ENCODE data around the gene LPIN1.

The LPIN1 gene

DNA sequence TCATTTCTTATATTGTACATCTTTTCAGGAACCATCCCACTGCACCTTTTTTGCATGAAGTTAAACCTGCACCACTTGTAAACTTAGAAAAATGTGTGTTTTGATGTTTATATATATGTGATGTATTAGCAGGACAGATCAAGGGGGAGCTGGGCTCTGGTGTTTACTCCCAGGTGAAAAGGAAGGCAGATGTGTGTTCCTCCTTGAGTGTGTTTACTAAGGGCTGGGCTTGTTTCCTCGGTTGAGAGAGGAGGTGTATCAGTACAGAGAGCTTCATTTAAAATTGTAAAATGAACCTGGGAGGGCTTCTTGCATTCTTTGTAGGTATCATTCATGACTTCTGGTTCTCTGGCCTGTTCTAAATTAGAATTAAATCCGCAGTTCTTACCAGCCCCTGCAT lies 14.8 kb downstream of the LPIN1 start:
- in situ Hi-C loops (cut with MboI; ENCODE audit: low sequenced_read_pairs) = no loop called here

DNA sequence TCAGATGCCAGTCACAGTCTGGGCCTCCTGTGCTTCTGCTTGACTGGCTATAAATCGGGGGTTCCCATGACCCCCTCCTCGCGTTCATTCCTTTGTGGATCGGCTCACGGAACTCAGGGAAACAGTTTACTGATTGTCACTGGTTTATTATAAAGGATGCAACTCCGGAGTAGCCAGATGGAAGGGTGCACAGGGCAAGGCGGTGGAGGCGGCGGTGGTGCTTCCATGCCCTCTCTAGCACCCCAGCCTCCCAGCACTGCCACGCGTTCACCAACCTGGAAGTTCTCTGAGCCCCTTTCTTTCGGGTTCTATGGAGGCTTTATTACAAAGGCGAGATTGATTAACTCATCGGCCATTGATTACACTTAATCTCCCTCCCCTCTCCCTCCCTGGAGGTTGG lies 15.6 kb downstream of the LPIN1 start:
- in situ Hi-C loops (cut with MboI; ENCODE audit: low sequenced_read_pairs) = no loop called here

DNA sequence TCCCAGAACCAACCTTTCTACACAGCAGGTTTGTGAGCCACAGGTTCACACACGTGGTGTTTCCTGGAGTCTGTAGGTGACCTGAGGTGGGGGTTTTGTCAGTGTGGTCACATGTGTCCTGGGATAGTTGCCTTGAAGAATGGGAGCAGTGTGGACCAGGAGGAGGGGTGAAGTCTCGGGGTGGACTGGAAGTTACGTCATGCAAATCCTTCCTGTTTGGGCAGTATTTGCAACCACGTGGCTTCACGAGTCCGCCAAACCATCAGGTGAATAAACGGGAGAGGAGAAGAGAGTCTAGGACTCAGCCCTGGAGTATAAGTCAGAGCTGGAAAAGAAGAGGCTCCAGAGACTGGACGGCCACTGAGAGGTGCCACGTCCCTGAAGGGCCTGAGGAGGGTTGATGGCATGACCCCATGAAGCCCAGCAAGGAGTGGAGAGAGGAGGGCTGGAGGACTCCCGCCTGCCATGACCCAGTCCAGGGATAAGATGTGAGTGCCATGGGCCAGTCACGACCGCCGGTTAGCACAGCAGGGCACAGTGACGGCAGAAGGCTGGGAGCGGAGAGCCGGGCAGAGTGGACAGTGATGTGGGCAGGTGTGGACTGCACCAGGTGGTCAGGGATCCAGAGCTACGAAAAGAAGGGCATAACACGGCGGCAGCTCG lies 16.5 kb downstream of the LPIN1 start:
- in situ Hi-C loops (cut with MboI; ENCODE audit: low sequenced_read_pairs) = no loop called here

DNA sequence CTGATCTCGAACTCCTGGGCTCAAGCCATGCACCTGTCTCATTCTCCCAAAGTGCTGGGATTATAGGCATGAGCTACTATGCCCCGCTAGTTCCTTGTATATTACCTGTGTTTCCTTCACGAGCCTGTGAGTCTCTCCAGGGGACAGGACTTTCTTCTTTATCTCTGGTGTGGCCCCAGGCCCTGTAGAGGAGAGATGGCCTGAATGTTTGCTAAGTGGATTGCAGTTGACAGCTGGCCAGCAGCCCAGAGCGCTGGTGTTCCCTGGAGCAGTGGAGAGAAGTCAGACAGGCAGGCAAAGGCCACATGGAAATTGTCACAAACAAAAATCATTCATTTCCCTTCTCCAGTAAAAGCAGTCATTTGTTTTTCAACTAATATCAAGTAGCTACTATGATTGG lies 17.9 kb downstream of the LPIN1 start:
- in situ Hi-C loops (cut with MboI; ENCODE audit: low sequenced_read_pairs) = no loop called here

DNA sequence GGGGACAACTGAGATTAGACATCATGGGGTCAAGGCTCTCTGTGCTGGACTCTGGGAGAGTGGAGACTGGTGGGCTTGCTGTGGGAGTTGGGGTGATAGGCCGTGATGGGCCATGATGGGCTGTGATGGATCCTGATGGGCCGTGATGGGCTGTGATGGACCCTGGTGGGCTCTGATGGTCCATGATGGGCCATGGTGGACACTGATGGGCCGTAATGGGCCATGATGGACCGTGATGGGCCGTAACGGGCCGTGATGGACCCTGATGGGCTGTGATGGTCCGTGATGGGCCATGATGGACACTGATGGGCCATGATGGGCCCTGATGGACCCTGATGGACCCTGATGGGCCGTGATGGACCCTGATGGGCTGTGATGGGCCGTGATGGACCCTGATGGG lies 18.5 kb downstream of the LPIN1 start:
- in situ Hi-C loops (cut with MboI; ENCODE audit: low sequenced_read_pairs) = no loop called here

DNA sequence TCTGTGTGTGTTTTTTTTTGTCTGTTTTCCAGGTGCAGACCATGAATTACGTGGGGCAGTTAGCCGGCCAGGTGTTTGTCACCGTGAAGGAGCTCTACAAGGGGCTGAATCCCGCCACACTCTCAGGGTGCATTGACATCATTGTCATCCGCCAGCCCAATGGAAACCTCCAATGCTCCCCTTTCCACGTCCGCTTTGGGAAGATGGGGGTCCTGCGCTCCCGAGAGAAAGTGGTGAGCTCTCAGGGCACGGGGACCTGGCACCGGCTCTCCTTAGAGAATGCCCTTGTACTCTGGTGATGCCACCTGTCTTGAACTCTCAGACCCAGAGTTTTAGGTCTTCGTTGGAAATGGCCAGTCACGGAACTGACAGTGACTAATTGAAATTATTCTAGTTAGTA lies 19.1 kb downstream of the LPIN1 start:
- in situ Hi-C loops (cut with MboI; ENCODE audit: low sequenced_read_pairs) = no loop called here

DNA sequence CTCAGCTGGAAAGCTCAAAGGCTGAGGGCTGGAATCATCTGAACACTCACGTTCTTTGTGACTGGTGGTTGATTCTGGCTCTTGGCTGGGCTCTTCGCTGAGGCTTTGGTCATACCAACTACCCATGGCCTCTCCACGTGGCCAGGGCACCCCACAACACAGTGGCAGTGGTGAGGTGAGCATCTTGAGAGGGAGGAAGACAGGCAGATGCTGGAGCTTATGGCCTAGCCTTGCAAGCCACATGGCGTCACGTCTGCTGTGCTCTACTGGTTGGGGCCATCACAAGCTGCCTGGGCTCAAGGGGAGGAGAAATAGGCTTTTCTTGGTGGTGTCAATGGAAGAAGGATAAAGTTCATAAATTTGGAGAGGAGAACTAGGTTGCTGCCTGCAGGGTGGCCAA lies 19.6 kb downstream of the LPIN1 start:
- in situ Hi-C loops (cut with MboI; ENCODE audit: low sequenced_read_pairs) = no loop called here

DNA sequence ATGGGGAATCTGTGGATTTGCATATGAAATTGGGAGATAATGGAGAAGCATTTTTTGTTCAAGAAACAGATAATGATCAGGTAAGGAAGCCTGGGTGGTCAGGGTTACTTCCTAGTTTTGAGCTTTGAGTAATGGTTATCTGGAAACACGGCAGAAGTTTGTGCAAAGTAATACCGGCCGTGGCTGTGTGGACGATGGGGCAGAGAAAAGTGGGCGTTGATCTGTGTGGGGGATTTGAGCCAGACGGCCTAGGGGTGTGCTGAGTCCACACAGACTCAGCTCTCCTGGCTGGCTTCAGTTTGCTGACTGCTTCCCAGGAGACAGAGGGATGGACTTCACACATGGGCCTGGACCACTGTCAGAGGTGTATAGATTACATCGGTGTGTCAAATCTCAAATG lies 21.3 kb downstream of the LPIN1 start:
- in situ Hi-C loops (cut with MboI; ENCODE audit: low sequenced_read_pairs) = no loop called here

DNA sequence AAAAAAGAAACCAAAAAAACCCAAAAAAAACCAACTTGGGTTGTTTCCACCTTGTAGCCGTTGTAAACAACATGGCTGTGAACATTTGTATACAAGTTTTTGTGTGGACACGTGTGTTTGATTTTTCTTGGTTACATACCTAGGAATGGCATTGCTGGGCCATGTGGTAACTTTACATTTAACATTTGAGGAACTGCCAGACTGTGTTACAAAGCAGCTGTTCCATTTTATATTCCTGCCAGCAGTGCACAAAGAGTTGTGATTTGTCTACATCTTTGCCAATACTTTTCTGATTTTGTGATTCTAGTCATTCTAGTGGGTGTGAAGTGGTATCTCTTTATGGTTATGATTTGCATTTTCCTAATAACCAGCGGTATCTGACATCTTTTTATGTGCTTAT lies 22.5 kb downstream of the LPIN1 start:
- in situ Hi-C loops (cut with MboI; ENCODE audit: low sequenced_read_pairs) = no loop called here

DNA sequence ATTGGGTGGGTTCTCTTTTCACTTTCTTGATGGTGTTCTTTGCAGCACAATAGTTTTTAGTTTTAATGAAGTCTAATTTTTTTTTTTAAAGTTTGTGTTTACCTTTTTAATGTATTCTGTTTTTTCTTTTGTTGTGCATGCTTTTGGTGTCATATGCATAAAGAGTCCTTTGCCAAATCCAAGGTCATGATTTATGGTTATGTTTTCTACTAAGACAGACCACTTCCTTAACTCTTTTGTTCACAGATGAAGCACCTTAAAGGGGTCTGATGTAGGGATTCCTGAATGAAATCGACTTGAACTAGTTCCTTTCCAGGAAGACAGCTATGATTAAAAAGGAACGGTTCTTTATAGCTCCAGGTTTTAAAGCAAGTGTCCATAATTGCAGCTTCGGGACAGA lies 23.1 kb downstream of the LPIN1 start:
- in situ Hi-C loops (cut with MboI; ENCODE audit: low sequenced_read_pairs) = no loop called here

DNA sequence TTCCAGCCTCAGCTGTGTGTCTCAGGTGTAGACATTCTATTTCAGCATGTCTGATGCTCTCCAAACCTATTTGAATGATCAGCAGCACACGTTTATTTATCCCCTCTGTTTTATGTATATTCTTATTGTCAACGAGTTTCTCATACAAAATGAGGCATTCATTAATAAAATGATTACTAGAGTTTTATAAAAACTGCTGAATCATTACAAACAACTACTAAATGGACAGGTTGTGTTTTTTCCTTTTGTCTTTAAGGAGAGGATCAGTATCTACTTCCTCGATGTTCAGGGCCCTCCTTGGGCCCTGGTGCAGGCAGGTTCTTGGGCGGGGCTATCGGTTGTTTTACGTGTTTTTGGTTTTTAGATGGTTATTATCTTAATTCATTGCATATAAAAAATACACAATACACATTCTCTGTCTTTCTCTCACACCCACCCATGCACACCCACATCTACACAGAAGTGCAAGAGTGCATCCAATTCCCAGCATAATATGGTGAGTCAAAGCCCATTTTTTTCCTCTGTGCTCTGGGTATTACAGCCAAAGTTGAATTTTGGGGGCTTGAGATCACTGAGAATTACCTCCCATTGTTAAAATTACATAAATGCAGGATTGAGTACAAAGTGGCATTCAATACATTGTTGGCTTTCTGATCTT lies 24.2 kb downstream of the LPIN1 start:
- in situ Hi-C loops (cut with MboI; ENCODE audit: low sequenced_read_pairs) = no loop called here

DNA sequence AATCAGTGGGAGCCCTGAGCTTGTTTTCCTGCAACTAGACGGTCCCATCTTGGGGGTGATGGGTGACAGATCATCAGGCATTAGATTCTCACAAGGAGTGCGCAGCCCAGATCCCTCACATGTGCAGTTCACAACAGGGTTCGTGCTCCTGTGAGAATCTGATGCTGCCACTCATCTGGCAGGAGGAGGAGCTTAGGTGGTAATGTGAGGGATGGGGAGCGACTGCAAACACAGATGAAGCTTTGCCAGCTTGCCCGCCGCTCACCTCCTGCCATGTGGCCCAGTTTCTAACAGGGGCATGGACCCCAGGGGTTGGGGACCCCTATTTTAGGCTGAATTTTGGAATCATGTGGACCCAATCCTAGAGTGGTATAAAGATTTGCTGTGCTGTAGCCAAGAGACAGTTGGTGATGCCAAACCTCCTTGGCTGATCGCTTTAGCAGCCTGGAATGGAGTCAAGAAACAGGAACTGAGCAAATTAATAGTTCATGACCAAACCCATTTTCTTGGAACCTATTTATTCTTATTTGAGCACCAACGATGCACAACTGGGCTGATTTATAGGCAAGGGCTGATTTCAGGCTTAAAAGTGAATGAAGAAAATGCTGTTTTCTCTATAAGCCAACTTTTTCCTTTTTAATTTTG lies 25.7 kb downstream of the LPIN1 start:
- in situ Hi-C loops (cut with MboI; ENCODE audit: low sequenced_read_pairs) = no loop called here

DNA sequence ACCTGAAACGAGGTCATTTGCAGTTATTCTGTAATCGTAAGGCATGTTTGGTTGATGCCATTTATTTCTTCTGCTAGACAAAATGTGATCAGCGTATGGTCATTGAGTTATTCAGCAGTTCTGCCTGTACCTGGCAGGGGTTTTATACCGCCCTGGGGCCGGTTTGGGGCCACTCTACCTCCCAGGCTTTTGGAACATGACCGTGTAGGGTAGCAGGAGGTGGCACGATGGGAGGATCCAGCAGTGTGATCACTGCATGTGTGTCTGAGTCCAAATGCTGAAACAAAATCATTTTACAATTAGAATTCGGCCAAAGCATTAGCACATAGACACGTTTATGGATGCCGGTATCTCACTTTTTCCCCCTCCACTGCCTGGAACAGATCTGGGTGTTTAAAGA lies 26.7 kb downstream of the LPIN1 start:
- in situ Hi-C loops (cut with MboI; ENCODE audit: low sequenced_read_pairs) = no loop called here

DNA sequence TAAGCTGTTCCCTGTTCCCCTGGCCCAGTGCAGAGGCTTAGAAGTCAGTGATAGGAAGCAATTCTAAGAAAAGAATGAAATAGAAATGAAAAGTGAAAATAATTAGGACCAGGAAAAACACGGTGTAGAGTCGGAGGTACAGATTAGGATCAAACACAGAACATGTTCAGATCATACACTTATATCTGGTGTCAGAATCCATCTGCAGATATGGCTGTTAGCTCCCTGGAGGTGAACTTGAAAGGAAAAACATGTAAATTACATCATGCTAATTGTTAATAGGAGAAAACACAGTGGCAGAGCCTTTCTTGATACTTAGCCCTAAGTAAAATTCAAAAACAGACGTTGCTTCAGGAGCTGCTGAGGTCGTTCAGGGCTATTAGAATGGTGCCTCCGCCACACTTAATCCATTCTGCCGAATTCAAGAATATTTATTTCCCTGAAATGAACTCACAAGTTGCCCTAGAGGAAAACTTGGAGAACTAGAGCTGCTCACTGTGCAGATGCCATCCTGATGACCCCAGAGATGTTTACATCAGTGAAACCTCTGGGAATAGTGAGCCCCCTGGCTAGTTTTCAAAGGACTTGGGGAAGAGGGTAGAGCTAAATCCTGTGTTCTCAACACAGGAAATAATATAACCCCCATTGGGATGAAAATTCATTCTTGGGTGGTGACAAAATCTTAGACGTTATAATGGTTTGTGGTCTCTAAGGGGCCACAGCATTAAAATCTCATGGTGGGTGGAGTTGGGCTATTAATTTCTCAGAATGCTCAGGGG lies 27.5 kb downstream of the LPIN1 start:
- in situ Hi-C loops (cut with MboI; ENCODE audit: low sequenced_read_pairs) = no loop called here

DNA sequence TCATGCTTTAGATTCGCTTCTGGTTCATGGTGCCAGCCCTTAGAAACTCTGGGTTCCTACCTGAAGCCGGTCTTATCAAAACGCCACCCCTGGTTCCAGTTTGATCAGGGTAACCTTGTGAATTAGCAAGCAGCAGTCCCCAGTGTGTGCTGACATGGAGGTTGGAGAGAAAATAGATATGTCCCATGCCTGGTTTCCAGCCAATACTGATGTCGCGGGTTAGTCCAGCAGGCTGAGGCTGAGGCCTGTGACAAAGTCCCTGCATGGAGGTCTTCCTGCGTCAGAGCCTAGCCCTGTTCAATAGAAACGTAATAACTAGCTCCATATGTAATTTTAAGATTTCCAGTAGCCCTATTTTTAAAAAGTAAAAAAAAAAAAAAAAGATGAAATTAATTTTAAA lies 28.2 kb downstream of the LPIN1 start:
- in situ Hi-C loops (cut with MboI; ENCODE audit: low sequenced_read_pairs) = no loop called here

DNA sequence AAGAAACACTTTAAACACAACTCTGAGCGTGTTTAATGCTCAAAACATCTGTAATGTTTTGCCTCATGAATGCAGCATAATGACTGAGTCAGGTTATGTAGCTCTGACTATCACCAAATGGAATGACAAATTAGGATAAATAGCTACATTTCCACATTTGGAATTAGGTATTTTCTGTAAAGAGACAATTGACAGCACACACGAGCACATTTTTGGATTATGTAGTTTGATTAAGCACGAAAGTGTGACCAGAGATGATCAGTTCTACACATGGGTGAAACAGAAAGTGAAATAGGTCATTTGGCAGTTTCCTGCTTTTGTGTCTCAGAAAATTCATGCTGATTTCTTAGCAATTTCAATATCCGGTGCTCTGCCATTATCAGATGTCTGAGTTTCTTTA lies 29.0 kb downstream of the LPIN1 start:
- in situ Hi-C loops (cut with MboI; ENCODE audit: low sequenced_read_pairs) = loop anchor here (5.0 to 25.0 kb wide), 2 partner anchors 83 to 288 kb away; no protein-coding TSS in a partner anchor

DNA sequence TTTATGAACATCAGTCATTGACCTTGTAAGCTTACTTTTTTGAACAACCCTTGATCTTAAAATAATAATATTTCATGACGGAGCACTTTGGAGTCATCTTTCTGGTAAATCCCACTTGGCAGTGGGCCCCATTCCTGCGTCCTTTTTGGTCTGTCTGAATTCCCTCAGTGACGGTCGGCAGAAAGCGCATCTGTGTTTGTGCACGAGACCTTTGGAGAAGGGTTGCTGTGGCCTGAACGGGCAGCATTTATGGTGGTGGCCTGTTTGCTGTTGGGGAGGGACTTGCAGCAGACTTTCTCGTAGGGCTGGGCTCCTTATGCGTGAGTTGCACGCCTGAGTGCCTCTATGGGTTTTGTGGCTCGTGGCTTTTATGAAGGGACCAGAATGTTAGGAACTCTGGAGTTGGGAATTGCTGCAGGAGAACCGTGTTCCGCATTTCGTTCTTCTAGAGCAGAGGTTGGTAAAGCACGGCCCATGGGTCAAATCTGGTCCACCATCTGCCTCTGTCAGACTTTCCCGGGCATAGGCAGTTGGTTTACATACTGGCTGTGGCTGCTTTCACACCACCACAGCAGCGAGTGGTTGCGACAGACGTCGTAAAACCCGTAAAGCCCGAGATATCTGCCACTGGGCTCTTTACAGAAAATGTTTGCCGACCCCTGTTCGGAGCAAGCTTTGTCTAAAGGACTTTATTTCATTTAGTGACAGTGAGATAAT lies 30.8 kb downstream of the LPIN1 start:
- in situ Hi-C loops (cut with MboI; ENCODE audit: low sequenced_read_pairs) = loop anchor here (5.0 to 25.0 kb wide), 2 partner anchors 85 to 290 kb away; no protein-coding TSS in a partner anchor

DNA sequence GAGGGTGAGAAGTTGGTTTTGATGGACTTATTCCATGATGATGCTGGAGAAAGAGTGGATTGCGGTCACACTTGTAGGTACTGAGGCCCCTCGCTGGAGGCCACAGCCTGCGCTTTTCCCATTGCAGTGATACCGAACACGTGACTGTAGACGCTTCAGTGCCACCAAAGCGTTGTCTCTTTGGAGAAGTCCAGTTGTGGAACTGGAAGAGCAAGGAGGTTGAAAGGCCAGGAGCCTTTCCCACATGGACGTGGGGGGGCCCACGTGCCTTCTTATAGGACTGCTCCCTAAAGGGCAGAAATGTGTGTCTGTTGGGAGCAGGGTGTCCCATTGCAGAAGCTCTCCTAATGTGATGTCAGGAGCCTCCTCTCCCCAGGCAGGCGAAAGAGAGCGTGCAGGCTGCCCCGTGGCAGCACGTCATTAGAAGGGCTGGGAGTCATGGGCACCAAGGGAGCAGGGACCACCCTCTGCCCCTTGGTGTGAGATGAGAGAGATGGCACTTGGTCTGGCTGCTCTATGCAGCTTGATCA lies 31.5 kb downstream of the LPIN1 start:
- in situ Hi-C loops (cut with MboI; ENCODE audit: low sequenced_read_pairs) = loop anchor here (5.0 to 25.0 kb wide), 2 partner anchors 86 to 291 kb away; no protein-coding TSS in a partner anchor

DNA sequence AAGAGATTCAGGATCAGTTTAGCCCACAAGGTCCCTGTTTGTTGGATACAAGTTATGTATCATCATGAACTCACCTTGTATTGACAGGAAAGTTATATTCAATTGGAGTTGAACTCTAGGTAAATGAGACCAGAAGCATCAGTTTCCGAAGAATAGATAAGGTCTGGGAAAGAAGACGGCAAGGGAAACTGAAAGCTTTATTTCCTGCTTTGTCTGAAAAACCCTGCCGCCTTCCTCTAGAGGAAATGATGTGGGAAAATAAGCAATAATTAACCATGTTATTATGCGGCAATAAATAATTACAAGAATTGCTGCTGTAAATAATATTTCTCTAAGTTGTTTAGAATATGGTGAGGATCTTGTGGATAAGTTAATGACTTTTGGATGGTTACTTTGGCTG lies 32.0 kb downstream of the LPIN1 start:
- in situ Hi-C loops (cut with MboI; ENCODE audit: low sequenced_read_pairs) = loop anchor here (5.0 to 25.0 kb wide), 2 partner anchors 86 to 291 kb away; no protein-coding TSS in a partner anchor

Measured in HL-60/S4 (cell line).